Measurements from ENCODE around the gene NUDT17. TPM values are rescaled to one million over a fixed set of nuclear protein-coding genes. Genes with fewer than 3 reads are reported as not detected.

NUDT17 gene
- total RNA-seq = 6.8 TPM

GRCh38 chr1:145845514-145846161 is at the start of gene NUDT17:
TSS of gene NUDT17 (plus strand) at chr1:145845630. CDS start at chr1:145845641, 11 bp downstream.

GRCh38 chr1:145823565-145824498 is 21.6 kb upstream of the NUDT17 start, which contains the start of the genes POLR3C and RNF115:
TSS of gene POLR3C (plus strand) at chr1:145824200. CDS start at chr1:145825777, 1,577 bp downstream.
TSS of gene RNF115 (minus strand) at chr1:145824095. CDS start at chr1:145823873, 222 bp downstream.

GRCh38 chr1:145858901-145859490 is 13.6 kb downstream of the NUDT17 start, which contains the start of gene PIAS3:
TSS of gene PIAS3 (minus strand) at chr1:145859081. CDS start at chr1:145858990, 91 bp downstream.

GRCh38 chr1:145885738-145886287 is 40.4 kb downstream of the NUDT17 start, which contains the start of gene ANKRD35:
TSS of gene ANKRD35 (minus strand) at chr1:145885866. CDS start at chr1:145885758, 108 bp downstream.

Small RNA genes lying within 50 kb of the gene (small RNA-seq; reads per million reads assigned to genes)
- gene MIR6736 (ENCODE audit: low replicate concordance) = not detected

Other genes starting within 250 kb of the NUDT17 start
- 30.6 TPM for gene GPR89A, start 237.6 kb upstream of the NUDT17 start, total RNA-seq
- 61.4 TPM for gene PDZK1, start 138.3 kb upstream of the NUDT17 start, total RNA-seq
- 0.18 TPM for gene CD160, start 126.1 kb upstream of the NUDT17 start, total RNA-seq
- gene RNF115, start 21.5 kb upstream of the NUDT17 start, total RNA-seq = 14.9 TPM
- 23.2 TPM for gene POLR3C, start 21.4 kb upstream of the NUDT17 start, total RNA-seq
- 21.6 TPM for gene PIAS3, start 13.5 kb downstream of the NUDT17 start, total RNA-seq
- 3.1 TPM for gene ANKRD35, start 40.2 kb downstream of the NUDT17 start, total RNA-seq
- gene ITGA10, start 64.4 kb downstream of the NUDT17 start, total RNA-seq = 1.2 TPM
- gene PEX11B, start 73.1 kb downstream of the NUDT17 start, total RNA-seq = 27.0 TPM
- 55.0 TPM for gene RBM8A, start 81.9 kb downstream of the NUDT17 start, total RNA-seq
- 24.3 TPM for gene LIX1L, start 112.4 kb downstream of the NUDT17 start, total RNA-seq
- gene ANKRD34A, start 118.9 kb downstream of the NUDT17 start, total RNA-seq = 0.41 TPM
- gene POLR3GL, start 119.1 kb downstream of the NUDT17 start, total RNA-seq = 9.9 TPM
- 647 TPM for gene TXNIP, start 150.9 kb downstream of the NUDT17 start, total RNA-seq
- gene HJV, start 176.1 kb downstream of the NUDT17 start, total RNA-seq = 80.0 TPM

Data from metanephros (tissue), 2 donors.